Activated CD8-positive, alpha-beta memory T cell treated with anti-CD3 and anti-CD28 coated beads for 4 hours (primary cell): ENCODE measurements around the gene PLCD1.
"Not testable (repeated sequence)": the region's sequence is repeated elsewhere in the genome, so short reads cannot be mapped to it uniquely, and the experiment has no call there.

Experiments used
- DNase-seq, 2 donors: peaks; one replicate each; pipeline ENCODE4 v3.0.0-alpha.2; 2020; ENCODE audit warnings: low read depth in 2 of 2

The PLCD1 gene

DNA sequence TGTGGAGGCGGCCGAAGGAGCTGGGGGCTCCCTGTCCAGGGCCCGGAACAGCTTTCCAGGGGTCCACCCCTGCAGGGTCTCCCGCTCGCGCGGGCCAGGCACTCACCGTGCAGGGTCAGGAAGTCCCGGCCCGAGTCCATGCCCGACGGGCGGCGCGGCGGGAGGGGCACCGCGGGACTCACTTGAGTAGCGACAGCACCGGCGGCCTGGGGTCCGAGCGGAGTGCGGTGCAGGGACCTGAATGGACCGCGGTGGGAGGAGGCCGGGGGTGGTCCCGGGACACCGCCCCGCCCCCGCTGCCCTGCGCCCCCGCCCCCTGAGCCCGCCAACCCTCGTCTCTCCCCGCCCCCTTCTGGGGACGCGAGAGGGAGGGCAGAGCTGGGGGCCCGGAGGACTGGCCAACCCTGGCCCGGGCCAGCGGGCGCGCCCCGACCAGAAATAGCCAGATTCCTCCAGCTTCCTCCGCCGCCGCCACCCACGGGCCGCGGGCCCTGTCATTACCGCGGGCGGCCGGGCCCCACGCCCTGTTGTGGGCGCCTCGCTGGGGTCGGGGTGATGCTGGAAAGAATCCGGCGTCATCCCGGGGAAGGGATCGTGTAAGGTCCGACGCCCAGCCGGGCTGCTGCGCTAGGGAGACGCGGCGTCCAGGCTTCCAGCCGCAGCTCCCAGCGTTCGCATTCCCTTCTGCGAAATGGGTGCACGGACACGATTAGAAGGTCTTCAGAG, at the start of gene PLCD1:
Gene PLCD1, minus strand, starts transcription at position 243 of the 726 bp plus-strand sequence. Its CDS starts 103 bp downstream, at position 140.
- DNase-seq, result no peak

DNA sequence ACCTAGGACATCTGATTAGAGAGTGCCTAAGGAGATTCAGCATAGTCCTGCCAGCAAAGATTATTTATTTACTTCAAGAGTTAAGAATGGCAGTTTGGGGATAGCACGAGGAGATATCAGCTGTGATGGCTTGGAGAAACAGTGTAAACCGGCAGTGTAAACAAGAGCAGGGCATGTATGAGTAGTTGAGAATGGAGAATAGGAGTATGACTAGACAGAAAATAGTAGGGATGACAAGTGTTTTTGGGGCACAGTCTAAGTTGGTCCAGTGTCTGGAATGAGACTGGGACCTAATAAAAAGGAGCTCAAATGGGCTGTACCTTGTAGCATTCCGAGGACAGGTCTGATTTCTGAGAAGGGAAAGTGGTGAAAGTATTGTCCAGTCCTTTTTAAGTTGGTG, 47.6 kb upstream of the PLCD1 start:
- not testable (repeated sequence) for DNase-seq

DNA sequence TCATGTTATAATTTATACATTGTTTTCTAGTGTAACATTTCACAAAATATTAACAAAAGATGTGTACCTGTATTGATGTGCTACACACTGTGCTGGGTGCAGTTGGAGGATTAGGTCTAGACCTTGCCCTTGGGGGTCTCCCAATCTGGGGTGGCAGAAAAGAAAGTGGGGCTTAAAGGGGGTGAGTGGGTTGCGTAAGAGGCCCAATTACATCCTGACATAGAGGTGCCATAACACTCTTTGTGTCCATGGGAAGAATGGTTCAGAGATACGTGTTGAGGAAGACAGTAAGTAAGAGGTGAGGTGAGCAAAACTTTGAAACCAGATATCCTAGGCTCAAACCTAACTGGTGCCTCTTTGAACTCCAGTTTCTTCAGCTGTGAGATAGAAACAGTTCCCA, 40.6 kb upstream of the PLCD1 start:
- no peak for DNase-seq

DNA sequence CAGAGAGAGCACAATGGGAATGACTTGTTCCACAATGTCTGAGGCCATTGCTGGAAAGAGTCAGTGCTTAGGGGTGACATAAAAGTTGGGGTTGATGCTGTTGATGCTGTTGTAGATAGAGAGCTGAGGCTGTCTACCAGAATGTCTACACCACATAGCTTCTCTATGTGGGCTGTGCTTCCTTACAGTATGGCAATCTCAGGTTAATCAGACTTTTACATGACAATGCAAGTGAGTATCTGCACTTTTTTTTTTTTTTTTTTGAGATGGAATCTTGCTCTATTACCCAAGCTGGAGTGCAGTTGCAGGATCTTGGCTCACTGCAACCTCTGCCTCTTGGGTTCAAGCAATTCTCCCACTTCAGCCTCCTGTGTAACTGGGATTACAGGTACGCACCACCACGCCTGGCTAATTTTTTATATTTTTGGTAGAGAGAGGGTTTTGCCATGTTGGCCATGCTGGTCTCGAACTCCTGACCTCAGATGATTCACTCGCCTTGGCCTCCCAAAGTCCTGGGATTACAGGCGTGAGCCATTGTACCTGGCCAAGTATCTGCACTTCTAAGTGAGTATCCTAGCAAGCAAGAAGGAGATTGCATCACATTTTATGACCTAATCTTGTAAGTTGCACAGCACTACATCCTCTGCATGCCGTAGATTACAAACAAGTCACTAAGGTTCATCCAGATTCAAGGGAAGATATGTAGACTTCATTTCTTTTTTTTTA, 38.2 kb upstream of the PLCD1 start:
- no peak for DNase-seq

DNA sequence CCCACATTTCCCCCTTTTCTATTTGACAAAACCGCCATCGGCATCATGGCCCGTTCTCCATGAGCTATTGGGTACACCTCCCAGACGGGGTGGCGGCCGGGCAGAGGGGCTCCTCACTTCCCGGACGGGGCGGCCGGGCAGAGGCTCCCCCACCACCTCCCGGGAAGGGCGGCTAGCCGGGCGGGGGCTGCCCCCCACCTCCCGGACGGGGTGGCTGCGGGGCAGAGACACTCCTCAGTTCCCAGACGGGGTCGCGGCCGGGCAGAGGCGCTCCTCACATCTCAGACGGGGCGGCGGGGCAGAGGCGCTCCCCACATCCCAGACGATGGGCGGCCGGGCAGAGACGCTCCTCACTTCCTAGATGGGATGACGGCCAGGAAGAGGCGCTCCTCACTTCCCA, 35.0 kb upstream of the PLCD1 start:
- not testable (repeated sequence) for DNase-seq

DNA sequence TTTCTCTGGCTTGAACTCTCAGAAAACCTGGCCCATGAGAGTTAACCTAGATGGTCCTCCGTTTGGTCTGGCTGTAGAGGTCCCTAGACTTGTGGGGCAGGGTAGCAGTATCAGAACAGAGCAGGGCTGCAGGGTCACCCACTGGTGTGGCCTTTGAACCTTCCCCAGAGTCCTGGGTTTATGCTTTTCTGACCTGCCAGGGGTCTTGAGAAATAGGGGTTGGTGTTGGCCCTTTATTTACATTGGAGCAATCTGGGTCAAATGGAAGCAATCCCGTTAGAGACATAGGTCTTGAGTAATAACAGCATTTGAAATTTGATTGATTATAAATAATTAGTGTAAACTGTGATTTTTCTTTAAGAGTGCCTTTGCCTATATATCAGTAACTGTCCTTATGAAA, 33.4 kb upstream of the PLCD1 start:
- DNase-seq, result no peak

DNA sequence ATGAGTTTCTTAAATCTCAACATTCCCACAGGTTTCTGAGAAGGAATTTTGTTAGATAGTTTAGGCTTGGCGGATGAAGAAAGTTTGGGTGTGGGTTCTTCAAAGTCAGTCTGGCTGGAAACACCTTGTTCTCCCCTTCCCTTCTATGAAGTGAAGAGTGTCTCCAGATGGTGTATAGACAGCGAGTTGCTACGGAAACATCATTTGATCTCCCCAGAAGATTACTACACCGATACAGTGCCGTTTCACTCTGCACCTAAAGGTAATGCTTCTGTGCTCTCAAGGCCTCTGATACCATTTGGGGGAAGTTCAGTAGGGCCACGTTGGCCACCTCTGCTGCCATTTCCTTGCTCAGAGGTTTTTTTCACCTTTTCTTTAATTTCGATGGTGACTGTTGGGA, 30.1 kb upstream of the PLCD1 start:
- DNase-seq, result no peak

DNA sequence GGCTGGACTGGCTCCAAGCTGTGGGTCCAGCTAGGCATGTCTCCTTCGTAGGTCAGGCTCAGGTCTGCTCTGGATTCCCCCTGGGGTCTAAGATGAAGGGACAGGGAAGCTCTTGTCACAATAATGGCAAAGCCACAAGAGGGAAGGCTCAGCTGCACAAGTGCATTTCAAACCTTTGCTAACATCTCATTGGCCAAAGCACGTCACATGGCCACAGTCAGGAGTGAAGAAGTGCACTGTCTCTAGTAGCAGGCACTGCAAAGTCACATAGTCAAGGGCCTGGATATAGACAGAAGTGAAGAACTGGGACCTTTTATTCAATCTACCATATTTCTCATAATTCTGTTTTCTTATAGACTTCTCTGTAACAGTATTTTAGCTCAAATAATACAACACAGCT, 29.7 kb upstream of the PLCD1 start:
- DNase-seq, result no peak

DNA sequence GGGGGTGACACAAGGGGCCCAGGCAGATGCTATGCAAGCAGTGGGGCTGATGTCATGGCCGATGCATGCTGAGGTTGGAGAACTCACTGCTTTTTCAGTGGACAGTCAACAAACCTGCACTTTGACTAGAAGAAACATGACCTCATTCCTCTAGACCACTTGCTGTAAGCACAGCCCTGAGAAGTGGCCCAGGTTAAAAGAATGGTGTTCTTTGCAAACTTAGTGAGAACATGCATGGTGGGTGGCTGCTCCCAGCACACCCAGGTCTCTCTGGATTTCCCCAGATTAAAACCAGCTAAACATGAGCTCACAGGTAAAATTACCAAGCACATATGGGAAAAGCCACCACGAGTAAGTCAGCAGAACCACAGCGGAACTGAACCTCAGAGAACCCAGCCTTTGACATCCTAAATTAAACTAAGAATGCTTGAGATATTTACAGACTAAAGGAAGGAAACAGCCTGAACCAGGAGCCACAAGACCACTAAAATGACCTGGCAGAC, 25.1 kb upstream of the PLCD1 start:
- no peak for DNase-seq

DNA sequence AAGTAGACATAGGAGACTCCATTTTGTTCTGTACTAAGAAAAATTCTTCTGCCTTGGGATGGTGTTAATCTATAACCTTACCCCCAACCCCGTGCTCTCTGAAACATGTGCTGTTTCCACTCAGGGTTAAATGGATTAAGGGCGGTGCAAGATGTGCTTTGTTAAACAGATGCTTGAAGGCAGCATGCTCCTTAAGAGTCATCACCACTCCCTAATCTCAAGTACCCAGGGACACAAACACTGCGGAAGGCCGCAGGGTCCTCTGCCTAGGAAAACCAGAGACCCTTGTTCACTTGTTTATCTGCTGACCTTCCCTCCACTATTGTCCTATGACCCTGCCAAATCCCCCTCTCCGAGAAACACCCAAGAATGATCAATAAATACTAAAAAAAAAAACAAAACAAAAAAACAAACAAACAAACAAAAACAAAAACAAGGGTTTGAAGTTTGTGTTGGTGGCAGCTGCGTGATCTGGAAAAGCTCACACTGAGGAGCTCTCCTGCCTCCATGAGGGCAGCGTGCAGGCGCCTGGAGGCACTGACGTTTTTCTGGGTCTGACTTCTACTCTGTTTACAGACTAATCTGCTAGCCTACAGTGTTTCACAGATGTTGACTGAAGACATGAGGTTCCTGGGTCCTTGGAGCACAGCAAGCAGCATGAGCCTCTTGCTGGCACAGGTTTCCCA, 24.5 kb upstream of the PLCD1 start:
- not testable (repeated sequence) for DNase-seq

DNA sequence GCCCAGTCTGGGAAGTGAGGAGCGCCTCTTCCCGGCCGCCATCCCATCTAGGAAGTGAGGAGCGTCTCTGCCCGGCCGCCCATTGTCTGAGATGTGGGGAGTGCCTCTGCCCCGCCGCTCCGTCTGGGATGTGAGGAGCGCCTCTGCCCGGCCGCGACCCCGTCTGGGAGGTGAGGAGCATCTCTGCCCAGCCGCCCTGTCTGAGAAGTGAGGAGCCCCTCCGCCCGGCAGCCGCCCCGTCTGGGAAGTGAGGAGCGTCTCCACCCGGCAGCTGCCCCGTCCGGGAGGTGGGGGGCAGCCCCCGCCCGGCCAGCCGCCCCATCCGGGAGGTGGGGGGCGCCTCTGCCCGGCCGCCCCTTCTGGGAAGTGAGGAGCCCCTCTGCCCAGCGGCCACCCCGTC, 23.8 kb upstream of the PLCD1 start:
- DNase-seq, result not testable (repeated sequence)

DNA sequence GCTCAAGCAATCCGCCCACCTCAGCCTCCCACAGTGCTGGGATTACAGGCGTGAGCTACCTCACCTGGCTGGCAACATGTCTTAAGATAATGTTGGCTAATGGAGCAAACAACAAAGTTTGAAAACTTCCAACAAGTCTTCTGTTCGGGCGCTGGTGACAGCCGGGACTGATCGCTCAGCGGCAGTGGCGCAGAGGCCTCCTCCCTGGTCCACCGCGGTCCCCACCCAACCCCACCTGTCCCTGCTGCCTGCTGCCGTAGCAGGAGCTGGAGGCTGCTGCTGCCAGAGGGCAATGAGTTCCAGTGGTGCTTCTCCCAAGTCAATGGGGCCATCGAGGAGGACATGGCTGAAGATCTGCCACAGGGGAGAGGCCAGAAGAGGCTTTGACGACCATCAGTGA, 21.7 kb upstream of the PLCD1 start:
- no peak for DNase-seq

DNA sequence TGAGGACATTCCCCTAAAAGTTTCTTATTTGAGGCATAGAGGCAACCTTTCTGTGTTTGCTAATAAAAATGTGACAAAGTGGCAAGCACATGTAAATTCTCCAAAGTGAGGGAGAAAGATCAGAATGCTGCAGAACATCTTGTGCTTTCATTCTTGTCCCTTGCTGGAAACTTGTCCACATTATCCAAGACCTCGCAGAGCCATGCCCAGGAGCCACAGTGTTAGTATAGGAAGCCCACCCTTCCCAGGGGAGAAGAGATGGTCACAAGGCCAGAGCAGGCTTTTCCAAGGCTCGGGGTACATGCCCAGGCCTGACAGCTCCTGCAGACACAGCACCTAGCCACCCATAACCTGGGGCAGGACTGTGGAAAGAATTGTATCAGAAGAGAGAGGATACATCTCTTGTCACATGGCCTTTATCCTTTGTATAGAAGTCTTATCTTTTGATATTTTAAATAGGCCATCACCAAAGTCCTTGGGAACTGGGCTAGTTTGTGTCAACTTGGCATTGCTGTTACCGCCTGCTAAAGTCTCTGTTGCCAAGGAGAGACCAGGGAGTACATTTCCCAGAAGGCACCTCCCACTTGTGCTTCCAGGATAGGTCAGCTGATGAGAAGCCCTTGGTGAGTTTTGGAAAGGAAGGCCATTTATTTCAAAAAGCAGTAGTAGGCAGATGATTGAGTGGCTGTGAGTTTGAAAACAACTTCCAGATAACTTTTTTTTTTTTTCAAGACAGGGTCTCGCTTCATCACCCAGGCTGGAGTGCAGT, 20.1 kb upstream of the PLCD1 start:
- no peak for DNase-seq

DNA sequence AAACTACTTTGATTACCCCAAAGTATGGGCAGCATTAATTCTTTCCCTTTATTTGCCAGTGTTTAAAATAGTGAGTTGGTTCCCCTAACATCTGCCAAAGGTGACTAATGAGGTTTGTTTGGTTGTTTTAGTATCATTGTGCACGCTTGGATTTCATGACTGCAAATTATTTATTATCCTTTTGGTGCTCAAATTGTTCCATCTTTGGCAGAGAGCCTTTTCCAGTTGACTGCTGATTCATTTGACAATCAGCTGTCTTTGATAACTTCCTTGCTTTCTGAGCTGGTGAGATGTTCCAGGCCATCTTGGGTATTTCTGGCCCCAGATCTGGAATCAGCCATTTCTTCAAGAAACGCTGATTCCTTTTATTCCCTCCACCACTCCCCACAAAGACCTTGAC, 18.5 kb upstream of the PLCD1 start:
- DNase-seq, result no peak

DNA sequence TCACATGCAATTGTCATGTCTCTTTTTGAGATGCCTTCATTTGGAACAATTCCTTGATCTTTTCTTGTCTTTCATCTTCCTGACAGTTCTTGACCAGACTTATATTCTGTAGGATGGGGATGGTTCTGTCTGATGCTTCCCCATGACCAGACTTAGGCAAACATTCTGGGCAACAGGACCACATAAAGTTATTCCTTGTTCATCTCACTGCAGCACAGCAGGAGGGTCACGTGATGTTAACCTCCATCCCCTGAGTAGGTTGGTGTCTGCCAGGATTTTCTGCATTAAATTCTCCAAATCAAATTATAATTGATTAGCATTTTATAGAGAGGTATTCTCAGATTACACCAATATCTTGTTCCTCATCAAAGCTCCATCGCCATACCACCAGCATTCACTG, 17.4 kb upstream of the PLCD1 start:
- DNase-seq, result no peak

DNA sequence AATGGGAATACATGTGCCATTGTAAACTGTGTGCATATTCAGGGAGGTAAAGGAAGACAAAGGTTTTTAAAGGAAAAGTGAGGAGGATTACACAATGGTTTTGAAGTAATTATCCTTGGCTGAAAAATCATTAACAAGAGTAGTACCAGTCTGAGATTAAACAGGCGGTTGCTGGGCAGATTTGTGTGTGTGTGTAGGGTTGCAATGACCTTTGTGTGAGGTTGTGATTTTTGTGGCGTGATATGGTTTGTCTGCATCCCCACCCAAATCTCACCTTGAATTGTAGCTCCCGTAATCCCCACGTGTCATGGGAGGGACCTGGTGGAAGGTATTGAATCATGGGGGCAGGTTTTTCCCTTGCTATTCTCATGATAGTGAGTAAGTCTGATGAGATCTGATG, 16.6 kb upstream of the PLCD1 start:
- no peak for DNase-seq

DNA sequence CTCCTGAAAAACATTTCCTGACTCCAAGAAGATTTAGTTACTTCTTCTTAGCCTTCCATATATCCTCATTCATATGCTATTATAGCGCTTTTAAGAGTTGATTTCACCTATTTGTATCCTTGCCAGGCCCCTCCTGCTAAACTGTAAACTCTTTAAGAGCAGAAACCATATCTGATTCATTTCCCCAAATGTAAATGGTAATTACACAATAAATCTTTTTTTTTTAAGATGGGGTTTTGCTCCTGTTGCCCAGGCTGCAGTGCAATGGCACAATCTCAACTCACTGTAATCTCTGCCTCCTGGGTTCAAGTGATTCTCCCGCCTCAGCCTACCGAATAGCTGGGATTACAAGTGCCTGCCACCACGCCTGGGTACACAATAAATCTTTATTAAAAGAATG, 14.0 kb upstream of the PLCD1 start:
- DNase-seq, result no peak

DNA sequence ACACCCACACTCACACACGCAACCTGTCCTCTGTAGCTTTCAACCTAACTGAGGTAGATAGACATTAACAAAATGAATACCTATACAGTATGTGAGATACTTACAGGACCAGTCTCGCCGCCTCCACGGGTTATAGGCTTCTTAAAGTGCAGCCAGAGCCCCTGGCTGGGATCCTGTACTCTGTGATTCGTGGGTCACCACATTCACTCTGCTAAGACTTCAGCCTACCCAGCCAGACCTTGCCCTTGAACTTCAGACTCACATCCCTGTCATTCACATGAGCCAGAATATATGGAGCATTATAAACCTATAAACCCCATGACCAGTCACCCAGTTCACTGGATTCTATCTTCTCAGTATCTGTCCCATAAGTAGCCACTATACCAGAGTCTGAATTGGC, 11.0 kb upstream of the PLCD1 start:
- no peak for DNase-seq

DNA sequence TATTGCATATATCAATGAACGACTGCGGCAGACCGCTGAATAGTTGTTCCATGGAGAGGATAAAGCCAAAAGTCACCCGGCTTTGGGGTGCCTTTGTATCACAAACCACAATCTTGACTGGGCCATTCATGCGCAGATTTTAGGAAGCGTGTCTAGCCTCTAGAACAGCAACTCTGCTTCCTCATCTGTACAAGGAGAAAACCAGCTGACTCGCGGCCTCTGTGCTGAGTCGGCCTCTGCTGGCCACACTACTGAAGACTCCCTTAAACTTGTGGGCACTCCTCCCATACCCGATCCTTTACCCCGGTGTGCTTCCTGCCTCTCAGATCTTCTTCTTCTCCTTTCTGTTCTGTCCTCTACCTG, 10.4 kb upstream of the PLCD1 start:
- peak in 1 of 2 donors; percentile 27 for DNase-seq

DNA sequence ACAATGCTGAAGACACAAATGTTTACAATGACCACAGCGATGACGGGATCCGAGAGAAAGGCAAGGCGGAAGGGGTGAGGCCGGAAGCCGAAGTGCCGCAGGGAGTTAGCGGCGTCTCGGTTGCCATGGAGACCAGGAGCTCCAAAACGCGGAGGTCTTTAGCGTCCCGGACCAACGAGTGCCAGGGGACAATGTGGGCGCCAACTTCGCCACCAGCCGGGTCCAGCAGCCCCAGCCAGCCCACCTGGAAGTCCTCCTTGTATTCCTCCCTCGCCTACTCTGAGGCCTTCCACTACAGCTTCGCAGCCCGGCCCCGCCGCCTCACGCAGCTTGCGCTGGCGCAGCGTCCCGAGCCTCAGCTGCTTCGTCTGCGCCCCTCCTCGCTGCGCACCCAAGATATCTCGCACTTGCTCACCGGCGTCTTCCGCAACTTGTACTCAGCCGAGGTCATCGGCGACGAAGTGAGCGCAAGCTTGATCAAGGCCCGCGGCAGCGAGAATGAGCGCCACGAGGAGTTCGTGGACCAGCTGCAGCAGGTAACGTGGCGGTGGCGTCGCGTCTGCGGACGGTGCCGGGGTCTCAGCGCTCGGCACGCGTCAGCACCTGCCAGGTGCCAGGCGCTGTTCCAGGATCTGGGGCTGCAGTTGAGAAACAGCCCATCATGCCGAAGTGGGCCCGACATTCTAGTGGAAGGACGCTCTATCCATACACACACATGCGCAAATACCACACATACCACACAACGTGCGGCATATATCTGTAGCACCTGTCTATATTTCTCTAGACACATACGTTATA, 9.9 kb upstream of the PLCD1 start, which contains the start of gene DLEC1:
Gene DLEC1, plus strand, starts transcription at position 108 of the 798 bp plus-strand sequence. Its CDS starts 18 bp downstream, at position 126.
- peak; percentile 51 to 65 for DNase-seq

DNA sequence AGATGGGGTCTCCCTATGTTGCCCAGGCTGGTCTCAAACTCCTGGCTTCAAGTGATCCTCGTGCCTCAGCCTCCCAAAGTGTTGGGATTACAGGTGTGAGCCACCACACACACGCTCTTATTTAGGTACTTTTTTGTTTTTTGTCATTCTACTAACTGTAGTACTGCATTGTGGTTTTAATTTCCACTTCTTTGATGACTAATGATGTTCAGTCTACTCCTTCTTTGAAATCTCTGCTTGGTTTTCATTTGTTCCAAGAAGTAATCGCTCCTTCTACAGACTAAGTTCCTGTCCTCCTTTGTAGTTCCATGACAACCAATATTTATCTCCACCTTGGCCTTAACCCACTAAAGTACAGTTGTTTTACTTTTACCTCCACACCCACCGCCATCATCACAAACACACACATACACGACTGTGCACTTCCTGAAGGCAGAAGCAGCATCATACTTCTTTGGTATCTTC, 9.0 kb upstream of the PLCD1 start:
- DNase-seq, result peak in 1 of 2 donors; percentile 15
